Measurements from ENCODE around the gene BAIAP2. TPM values are rescaled to one million over a fixed set of nuclear protein-coding genes. Genes with fewer than 3 reads are reported as not detected.

BAIAP2 gene
- total RNA-seq, 1 experiment from 2014 or later = 57.7 TPM

GRCh38 chr17:81037798-81038733 lies 3.1 kb downstream of the BAIAP2 start:
- Histone ChIP-seq H3K27me3 (replicated peaks; ENCODE audit: control insufficient read depth, insufficient read depth, low read length) (no peaks in the 10 kb centered on the region), H3K4me3 (ENCODE audit: low read depth, low read length) (no peak overlapping the region), H3K36me3 (ENCODE audit: control insufficient read depth, insufficient read depth, low read length) (no peaks in the 10 kb centered on the region), H3K9me3 (no peaks in the 10 kb centered on the region), H3K4me1 (peaks cover 70% of the 10 kb centered on the region)
- TF ChIP-seq CTCF (IDR thresholded peaks at IDR 0.05; ENCODE audit: insufficient read depth in 1 of 2, low read depth in 1 of 2, low read length in 1 of 2, severe bottlenecking in 1 of 2, unreplicated experiment in 1 of 2) = no peak
- no peaks in the 10 kb centered on the region for H3K9me3 Mint-ChIP-seq (ENCODE audit: unreplicated experiment)
- DNase-seq = no peak
- no peaks in the 10 kb centered on the region for H3K27me3 Mint-ChIP-seq (ENCODE audit: insufficient read depth, unreplicated experiment)
- CTCF ChIA-PET = no interaction called here
- intact Hi-C loops (cut with micrococcal nuclease; ENCODE audit: unreplicated experiment) = loop anchor here (5.0 kb wide), 1 partner anchor 184 kb away; the partner anchor contains the start of gene CEP131
- peaks cover 54% of the 10 kb centered on the region for H3K36me3 Mint-ChIP-seq (ENCODE audit: insufficient read depth, unreplicated experiment)
- peak overlapping the region; percentile 79 for H3K4me3 Mint-ChIP-seq (ENCODE audit: unreplicated experiment)
- no TSS peak for BruUV-seq (replicated peaks)
- H3K27ac Mint-ChIP-seq (ENCODE audit: unreplicated experiment) = peak overlapping the region; percentile 55
- POLR2A ChIA-PET = no interaction called here
- peaks cover 52% of the 10 kb centered on the region for H3K4me1 Mint-ChIP-seq (ENCODE audit: low read depth, unreplicated experiment)

GRCh38 chr17:81039096-81039495 lies 4.1 kb downstream of the BAIAP2 start:
- H3K4me3 ChIP-seq (ENCODE audit: low read depth, low read length) = no peak overlapping the region
- Mint-ChIP-seq H3K4me1 (ENCODE audit: low read depth, unreplicated experiment) (peaks cover 51% of the 10 kb centered on the region), H3K27ac (ENCODE audit: unreplicated experiment) (peak overlapping the region; percentile 96), H3K36me3 (ENCODE audit: insufficient read depth, unreplicated experiment) (peaks cover 64% of the 10 kb centered on the region), H3K4me3 (ENCODE audit: unreplicated experiment) (peak overlapping the region; percentile 45), H3K27me3 (ENCODE audit: insufficient read depth, unreplicated experiment) (no peaks in the 10 kb centered on the region), H3K9me3 (ENCODE audit: unreplicated experiment) (no peaks in the 10 kb centered on the region)
- no TSS peak for BruUV-seq (replicated peaks)
- no peaks in the 10 kb centered on the region for H3K9me3 ChIP-seq
- H3K27me3 ChIP-seq (replicated peaks; ENCODE audit: control insufficient read depth, insufficient read depth, low read length) = no peaks in the 10 kb centered on the region
- ChIA-PET CTCF (no interaction called here), POLR2A (no interaction called here)
- TF ChIP-seq CTCF (IDR thresholded peaks at IDR 0.05; ENCODE audit: insufficient read depth in 1 of 2, low read depth in 1 of 2, low read length in 1 of 2, severe bottlenecking in 1 of 2, unreplicated experiment in 1 of 2) = no peak
- intact Hi-C loops (cut with micrococcal nuclease; ENCODE audit: unreplicated experiment) = loop anchor here (5.0 kb wide), 1 partner anchor 183 kb away; the partner anchor contains the start of gene CEP131
- H3K4me1 ChIP-seq = peaks cover 77% of the 10 kb centered on the region
- DNase-seq = no peak
- H3K36me3 ChIP-seq (ENCODE audit: control insufficient read depth, insufficient read depth, low read length) = no peaks in the 10 kb centered on the region

GRCh38 chr17:81039854-81040758 lies 5.2 kb downstream of the BAIAP2 start:
- peak; percentile 65 to 85 for DNase-seq

More at GRCh38 chr17:81039854-81040758, 5.2 kb downstream of the BAIAP2 start:
- H3K27me3 Mint-ChIP-seq (ENCODE audit: insufficient read depth, unreplicated experiment) = no peaks in the 10 kb centered on the region
- intact Hi-C loops (cut with micrococcal nuclease; ENCODE audit: unreplicated experiment) = loop anchor here (5.0 kb wide), 2 partner anchors 57 to 182 kb away; partner anchors contain the start of gene CEP131
- H3K27me3 ChIP-seq (replicated peaks; ENCODE audit: control insufficient read depth, insufficient read depth, low read length) = no peaks in the 10 kb centered on the region
- H3K4me3 ChIP-seq (ENCODE audit: low read depth, low read length) = no peak overlapping the region
- no peaks in the 10 kb centered on the region for H3K9me3 ChIP-seq
- no peak for TF ChIP-seq CTCF (IDR thresholded peaks at IDR 0.05; ENCODE audit: insufficient read depth in 1 of 2, low read depth in 1 of 2, low read length in 1 of 2, severe bottlenecking in 1 of 2, unreplicated experiment in 1 of 2)
- no TSS peak for BruUV-seq (replicated peaks)
- H3K4me1 ChIP-seq = peaks cover 87% of the 10 kb centered on the region
- H3K36me3 Mint-ChIP-seq (ENCODE audit: insufficient read depth, unreplicated experiment) = peaks cover 70% of the 10 kb centered on the region
- ChIA-PET POLR2A (no interaction called here), CTCF (interaction anchor here (0.6 to 1.0 kb wide), 3 partner anchors 61 to 215 kb away, joined by 3 read pairs; no protein-coding TSS in a partner anchor)
- peaks cover 59% of the 10 kb centered on the region for H3K4me1 Mint-ChIP-seq (ENCODE audit: low read depth, unreplicated experiment)
- no peaks in the 10 kb centered on the region for H3K9me3 Mint-ChIP-seq (ENCODE audit: unreplicated experiment)
- H3K4me3 Mint-ChIP-seq (ENCODE audit: unreplicated experiment) = peak overlapping the region; percentile 44
- peak overlapping the region; percentile 96 for H3K27ac Mint-ChIP-seq (ENCODE audit: unreplicated experiment)
- peaks cover under 1% of the 10 kb centered on the region; the same call in 1 of the 2 replicates for H3K36me3 ChIP-seq (ENCODE audit: control insufficient read depth, insufficient read depth, low read length)

All from Caco-2 (cell line).